ES-I3 (cell line): ENCODE results near the gene EPX.

Experiments used
- H3K36me3 ChIP-seq: 2 replicates; pipeline ENCODE4 v1.6.1; 2013; ENCODE audit warnings: mild to moderate bottlenecking, low read length, control low read depth, moderate library complexity; ENCODE audit not compliant: insufficient read depth
- H3K4me1 ChIP-seq: 2 replicates; pipeline ENCODE4 v1.6.1; 2013; ENCODE audit warnings: mild to moderate bottlenecking, control low read depth, low read length; ENCODE audit not compliant: insufficient read depth
- H3K9ac ChIP-seq: 2 replicates; pipeline ENCODE4 v1.6.1; 2013; ENCODE audit warnings: low read depth, mild to moderate bottlenecking, low read length, moderate library complexity
- H3K9me3 ChIP-seq: 2 replicates; pipeline ENCODE4 v1.6.1; 2013; ENCODE audit warnings: mild to moderate bottlenecking, low read length, moderate library complexity; ENCODE audit not compliant: control insufficient read depth, insufficient read depth

EPX gene

DNA sequence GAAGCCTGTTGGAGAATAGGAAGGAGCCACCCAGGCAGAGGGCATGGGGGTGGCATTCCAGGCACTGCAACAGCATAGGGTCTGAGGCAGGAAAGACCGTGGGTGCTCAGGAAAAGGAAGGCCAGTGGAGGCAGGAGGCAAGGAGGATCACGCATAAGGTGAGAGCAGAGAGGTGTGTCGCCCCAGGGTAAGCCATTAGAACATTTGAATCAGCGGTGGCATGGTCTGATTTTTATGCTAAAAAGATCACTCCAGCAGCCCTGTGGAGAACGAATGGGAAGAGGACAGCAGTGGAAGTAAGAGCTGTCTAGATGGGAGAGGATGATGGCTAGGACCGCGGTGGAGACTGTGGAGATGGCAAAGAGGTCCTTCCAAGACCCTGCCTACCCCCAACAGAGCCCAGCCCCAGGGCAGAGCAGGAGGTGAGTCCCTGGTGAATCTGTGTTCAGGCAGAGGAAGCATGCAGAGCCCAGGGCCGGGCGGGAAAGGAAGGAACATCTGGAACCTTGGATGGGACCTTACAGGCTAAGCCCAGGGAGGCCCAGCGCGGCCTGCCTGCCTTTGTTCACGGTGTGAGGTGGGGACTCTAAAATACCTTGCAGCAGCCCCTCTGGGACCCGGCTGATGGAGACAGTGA lies 53.7 kb downstream of the EPX start:
- peaks cover 7% of the 10 kb centered on the region; the same call in 1 of the 2 replicates for H3K9me3 ChIP-seq
- peaks cover 9% of the 10 kb centered on the region; the same call in 1 of the 2 replicates for H3K4me1 ChIP-seq
- H3K36me3 ChIP-seq, result no peaks in the 10 kb centered on the region
- H3K9ac ChIP-seq, result no peak overlapping the region

DNA sequence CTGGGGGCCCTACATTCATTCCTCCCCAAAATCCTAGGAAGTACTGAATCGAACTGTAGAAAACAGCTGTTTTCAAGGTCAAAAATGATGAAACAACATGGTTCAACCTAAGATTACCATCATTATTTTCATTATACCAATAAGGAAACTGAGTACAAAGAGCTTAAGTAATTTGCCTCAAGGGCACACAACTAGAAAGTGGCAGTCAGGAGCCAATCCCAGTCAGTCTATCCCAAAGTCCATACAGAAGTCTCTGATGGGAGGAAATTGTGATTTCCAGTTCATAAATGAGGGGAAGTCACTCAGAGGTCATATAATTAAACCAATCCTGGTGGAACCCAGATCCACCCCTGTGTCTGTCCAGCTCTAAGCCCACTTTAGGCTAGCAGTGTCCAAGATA lies 54.3 kb downstream of the EPX start:
- Histone ChIP-seq H3K4me1 (peaks cover 9% of the 10 kb centered on the region; the same call in 1 of the 2 replicates), H3K9ac (no peak overlapping the region), H3K36me3 (no peaks in the 10 kb centered on the region), H3K9me3 (peaks cover 7% of the 10 kb centered on the region; the same call in 1 of the 2 replicates)

DNA sequence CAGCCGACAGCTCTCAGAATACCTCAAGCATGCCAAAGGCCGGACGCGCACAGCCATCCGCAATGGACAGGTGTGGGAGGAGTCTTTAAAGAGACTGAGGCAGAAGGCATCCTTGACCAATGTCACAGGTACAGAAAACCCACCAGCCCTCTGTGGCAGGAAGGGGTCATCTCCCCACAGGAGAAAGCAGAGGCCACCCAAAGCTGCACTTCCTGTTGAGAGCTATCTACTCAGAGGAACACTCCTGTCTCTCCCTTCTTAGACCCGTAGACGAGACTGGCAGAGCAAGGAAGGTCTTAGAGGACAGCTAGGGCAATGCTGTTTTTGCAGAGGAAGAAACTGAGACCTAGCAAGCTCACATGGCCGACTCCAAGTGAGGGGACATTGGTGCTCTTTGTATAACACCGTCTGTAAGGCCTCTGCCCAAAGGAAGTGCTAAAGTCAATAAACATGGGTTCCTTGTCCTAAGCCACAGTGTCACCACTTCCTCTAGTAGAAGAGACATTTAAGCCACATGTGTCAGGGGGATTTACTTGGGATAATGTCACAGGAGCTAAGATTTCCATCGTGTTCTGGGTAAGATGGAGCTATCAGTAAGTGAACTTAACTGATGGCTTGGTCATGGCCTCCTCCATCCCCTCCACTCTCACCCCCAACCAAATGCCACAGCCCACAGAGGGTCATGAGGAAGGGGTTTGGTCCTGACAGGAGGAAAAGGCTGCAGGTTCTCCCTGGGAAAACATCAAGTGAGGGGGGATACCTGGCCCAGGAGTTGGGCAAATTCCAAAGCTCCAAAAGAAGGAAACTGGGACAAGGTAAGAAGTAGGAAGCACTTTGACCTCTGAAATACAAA lies 55.2 kb downstream of the EPX start:
- no peak overlapping the region for H3K9ac ChIP-seq
- no peaks in the 10 kb centered on the region for H3K36me3 ChIP-seq
- H3K4me1 ChIP-seq, result peaks cover 5% of the 10 kb centered on the region; the same call in 1 of the 2 replicates
- peaks cover 7% of the 10 kb centered on the region; the same call in 1 of the 2 replicates for H3K9me3 ChIP-seq

DNA sequence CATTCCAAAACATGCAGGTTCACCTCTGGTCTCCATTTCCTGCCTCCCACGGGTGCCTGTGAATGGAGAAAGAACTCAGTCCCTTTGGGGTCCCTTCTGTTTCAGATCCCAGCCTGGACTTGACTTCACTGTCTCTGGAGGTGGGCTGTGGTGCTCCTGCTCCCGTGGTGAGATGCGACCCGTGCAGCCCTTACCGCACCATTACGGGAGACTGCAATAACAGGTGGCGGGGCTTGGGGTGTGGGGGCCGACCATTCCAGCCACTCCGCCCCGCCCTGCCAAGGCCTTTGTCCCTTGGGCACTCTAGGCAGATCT lies 56.4 kb downstream of the EPX start:
- H3K9ac ChIP-seq, result peak overlapping the region; percentile 70
- peaks cover 7% of the 10 kb centered on the region; the same call in 1 of the 2 replicates for H3K9me3 ChIP-seq
- H3K4me1 ChIP-seq, result peaks cover 5% of the 10 kb centered on the region; the same call in 1 of the 2 replicates
- H3K36me3 ChIP-seq, result no peaks in the 10 kb centered on the region

DNA sequence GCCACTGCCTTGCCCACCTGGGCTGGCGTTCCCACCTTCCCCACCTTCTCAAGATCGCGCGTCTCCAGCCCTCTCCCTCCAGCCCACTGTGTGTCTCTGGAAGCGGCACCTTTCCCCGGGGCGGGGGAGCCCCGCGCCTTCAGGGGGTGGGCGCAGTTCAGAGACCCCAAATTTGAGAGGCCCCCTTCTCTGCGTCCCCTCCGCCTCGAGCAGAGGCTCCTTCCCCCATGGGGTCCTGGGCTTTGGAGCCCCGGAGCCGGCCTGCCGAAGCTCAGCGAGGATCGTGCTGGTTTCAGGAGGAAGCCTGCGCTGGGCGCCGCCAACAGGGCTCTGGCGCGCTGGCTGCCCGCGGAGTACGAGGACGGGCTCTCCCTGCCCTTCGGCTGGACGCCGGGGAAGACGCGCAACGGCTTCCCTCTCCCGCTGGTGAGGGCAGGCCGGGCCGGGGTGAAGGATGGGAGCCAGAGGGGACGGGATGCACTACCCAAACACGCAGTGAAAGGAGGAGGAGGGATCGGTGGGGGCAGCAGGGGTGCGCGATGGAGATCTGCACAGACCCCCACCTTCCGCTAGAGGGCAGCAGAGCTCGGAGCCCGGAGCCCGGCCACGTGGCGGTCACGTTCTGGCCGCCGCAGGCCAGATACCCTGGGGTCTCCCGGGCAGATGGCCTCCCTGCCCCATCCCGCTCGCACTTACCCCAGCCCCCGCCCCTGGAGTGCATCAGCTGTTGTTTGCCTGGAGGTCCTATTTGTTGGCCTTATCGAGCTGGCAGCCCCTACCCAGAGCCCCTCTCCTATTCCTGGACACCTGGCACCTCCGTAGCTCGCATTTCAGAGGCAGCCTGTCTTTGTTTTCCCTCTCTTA lies 57.0 kb downstream of the EPX start:
- H3K9me3 ChIP-seq, result peaks cover 7% of the 10 kb centered on the region; the same call in 1 of the 2 replicates

DNA sequence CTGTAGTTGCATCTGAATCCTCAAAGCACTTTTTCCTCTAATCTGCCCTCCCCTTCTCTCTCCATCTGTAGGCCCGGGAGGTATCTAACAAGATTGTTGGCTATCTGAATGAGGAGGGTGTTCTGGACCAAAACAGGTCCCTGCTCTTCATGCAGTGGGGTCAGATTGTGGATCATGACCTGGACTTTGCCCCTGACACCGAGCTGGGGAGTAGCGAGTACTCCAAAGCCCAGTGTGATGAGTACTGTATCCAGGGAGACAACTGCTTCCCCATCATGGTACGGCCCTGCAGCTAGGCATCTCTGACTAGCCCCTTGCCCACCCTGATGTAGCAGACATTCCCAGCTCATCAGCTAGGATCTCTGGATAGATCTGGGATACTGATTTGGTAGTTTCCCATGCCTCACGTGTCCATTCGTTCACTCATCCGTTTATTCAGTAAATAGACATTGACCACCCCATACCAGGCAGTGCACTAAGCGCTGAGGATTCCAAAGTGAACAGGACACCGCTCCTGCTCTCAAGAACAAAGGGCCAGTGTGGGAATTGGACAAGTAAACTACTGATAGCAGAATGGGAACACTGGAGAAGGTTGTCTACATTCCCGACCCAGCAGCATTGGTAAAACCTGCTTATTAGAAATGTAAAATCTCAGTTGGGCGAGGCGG lies 58.0 kb downstream of the EPX start:
- Histone ChIP-seq H3K4me1 (peaks cover 5% of the 10 kb centered on the region; the same call in 1 of the 2 replicates), H3K9ac (no peak overlapping the region), H3K9me3 (peaks cover 7% of the 10 kb centered on the region; the same call in 1 of the 2 replicates), H3K36me3 (no peaks in the 10 kb centered on the region)

More for the DNA sequence above, 57.0 kb downstream of the EPX start:
- Histone ChIP-seq H3K4me1 (peaks cover 5% of the 10 kb centered on the region; the same call in 1 of the 2 replicates), H3K9ac (peak overlapping the region; percentile 70), H3K36me3 (no peaks in the 10 kb centered on the region)

DNA sequence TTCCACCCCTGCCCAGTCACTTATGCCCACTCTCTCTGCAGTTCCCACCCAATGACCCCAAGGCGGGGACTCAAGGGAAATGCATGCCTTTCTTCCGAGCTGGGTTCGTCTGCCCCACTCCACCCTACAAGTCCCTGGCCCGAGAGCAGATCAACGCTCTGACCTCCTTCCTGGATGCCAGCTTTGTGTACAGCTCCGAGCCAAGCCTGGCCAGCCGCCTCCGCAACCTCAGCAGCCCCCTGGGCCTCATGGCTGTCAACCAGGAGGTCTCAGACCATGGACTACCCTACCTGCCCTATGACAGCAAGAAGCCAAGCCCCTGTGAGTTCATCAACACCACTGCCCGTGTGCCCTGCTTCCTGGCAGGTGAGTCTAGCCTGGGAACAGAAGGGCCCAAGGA lies 59.6 kb downstream of the EPX start:
- Histone ChIP-seq H3K9me3 (peaks cover 7% of the 10 kb centered on the region; the same call in 1 of the 2 replicates), H3K36me3 (no peaks in the 10 kb centered on the region), H3K9ac (no peak overlapping the region), H3K4me1 (peaks cover 5% of the 10 kb centered on the region; the same call in 1 of the 2 replicates)

DNA sequence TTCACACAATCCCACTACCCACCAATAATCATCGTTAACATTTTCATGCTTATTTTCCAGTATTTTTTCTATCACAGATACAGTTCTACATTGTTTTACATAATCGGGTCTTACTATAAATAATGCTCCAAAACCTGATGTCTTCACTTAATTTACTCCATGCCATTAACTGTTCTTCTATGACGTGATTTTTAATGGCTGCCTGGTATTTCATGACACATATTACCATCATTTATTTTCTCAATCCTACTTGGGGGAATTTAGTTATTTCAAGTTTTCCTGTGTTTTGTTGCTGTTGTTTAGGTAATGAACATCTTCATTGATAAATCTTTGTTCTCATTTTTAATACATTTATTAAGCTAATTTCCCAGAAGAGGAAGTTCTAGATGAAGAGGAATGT lies 60.6 kb downstream of the EPX start:
- Histone ChIP-seq H3K36me3 (no peaks in the 10 kb centered on the region), H3K4me1 (peaks cover 5% of the 10 kb centered on the region; the same call in 1 of the 2 replicates), H3K9me3 (peaks cover 7% of the 10 kb centered on the region; the same call in 1 of the 2 replicates)

More for the DNA sequence above, 60.6 kb downstream of the EPX start:
- no peak overlapping the region for H3K9ac ChIP-seq
